Stimulated activated CD8-positive, alpha-beta memory T cell treated with anti-CD3 and anti-CD28 coated beads, Interleukin-4, amount 100 ng/mL, for 1 hour (primary cell): ENCODE data around the gene TSHZ2.
"Not testable (repeated sequence)": the region's sequence is repeated elsewhere in the genome, so short reads cannot be mapped to it uniquely, and the experiment has no call there.

Source experiments
- DNase-seq, 2 donors: peaks; one replicate each; pipeline ENCODE4 v3.0.0-alpha.2; 2020; ENCODE audit warnings: low read depth in 2 of 2, low spot score in 1 of 2

The TSHZ2 gene

DNA sequence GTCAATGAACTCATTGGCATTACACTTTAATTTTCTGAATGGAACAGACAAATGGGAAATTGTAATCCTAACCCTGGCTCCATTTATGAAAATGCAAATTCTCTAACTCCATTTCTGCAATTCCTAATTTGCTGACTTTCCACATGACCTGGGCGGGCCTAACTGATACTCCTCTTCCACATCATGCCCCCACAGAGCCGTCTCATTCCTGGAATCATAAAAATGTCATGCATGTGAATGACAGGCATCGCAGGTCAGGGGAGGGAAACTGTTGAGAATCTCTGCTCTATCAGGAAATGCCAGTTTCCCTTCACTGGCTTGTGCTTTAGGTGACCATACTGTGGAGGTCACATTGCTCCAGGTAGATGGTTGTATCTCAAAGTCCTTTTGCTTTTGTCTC lies 456.4 kb downstream of the TSHZ2 start:
- no peak for DNase-seq

DNA sequence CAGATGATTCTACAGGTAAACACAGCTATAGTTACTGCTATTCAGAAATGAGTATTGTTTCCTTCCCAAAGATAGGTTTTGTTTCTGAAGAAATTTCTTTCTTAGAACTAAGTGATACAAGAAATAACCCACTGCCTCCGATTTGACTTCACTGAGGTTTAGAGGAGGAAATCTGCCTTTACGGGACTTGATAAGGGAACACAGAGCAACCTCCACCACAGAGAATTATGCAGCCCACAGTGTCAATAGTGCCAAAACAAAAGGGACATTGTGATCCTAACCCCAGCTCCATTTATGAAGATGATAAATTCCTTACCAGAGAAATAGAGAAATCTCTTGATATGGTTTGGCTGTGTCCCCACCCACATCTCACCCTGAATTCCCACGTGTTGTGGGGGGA lies 456.8 kb downstream of the TSHZ2 start:
- DNase-seq: no peak

DNA sequence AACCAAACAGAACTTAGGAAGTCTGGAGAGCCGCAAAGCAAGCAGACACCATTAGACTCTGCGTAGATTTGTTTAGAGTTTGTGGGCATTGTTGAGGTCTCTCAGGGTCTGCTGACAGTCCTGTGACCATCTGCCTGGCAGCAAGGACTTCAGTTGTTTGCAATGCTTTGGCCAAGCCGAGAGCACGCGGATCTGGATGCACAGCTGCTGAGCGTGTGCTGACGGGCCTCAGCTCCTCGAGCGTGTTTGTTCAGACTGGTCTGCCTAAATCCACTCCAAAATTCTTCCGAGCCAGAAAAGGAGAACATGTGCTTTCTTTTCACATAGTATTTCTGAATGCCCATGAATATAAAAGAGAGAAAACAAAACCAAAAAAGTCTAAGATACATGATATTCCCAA lies 462.5 kb downstream of the TSHZ2 start:
- DNase-seq: no peak

DNA sequence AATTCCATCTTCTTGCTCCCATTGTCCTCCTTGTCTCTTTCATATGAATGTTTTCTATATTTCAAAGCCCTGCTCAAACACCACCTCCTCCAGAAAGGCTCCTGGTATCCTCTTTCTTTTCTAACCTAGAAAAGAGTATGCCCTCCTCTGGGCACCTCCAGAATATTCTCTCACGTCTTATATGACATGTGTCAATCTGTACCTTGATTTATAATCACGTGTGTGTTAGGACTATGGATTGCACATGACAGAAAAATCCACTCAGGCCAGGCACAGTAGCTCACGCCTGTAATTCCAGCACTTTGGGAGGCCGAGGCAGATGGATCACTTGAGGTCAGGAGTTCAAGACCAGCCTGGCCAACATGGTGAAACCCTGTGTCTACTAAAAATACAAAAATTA lies 464.8 kb downstream of the TSHZ2 start:
- DNase-seq: not testable (repeated sequence)

DNA sequence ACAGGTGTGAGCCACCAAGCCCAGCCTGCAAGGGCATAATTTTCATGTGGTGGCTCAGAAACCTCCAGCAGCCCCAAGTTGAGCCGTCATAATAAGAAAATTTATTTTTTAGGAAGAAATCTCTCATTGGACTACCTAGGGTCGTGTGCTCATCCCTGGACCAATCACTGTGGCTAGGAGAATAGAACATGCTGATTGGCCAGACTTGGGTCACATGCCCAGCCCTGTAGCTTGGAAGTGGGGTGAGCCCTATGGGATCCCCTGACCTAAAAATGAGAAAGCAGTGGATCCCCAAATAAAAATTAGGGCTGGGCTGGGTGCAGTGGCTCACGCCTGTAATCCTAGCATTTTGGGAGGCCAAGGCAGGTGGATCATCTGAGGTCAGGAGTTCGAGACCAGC lies 466.2 kb downstream of the TSHZ2 start:
- no peak for DNase-seq

DNA sequence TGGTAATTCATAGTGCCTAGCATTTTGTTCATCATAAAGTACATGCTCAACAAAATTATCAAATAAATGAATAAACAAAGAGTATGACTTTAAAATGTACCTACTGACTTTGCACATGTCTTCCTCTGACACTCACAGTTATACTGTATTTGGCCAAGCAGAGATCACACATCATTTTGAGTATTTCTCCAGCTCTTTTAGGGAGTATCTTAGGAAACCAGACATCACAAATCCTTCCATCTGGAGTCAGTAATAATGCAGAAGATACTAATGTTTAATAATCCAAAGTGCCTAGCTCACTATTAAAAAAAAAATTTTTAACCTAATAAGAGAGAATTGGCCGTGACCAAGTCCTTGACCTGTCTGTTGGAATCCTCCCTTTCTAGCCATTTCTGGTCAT lies 466.9 kb downstream of the TSHZ2 start:
- DNase-seq: no peak

DNA sequence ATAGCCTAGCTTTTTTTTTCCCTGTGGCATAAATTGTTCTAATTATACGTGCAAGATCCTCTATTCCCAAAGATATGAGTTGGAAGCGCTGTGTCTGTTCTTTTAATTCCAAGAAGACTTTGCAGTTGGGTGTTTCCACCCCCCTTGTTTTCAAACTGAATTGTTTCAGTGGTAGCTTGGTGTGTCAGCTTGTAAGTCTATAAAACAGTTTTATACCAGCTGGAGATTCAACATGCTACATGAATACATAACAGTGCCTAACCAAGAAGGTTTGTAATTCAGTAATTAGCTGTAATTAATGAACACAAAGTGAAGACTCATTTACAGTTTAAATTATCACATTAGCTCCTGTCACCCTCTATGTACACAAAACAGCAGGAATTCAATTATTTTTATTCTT lies 467.5 kb downstream of the TSHZ2 start:
- no peak for DNase-seq

DNA sequence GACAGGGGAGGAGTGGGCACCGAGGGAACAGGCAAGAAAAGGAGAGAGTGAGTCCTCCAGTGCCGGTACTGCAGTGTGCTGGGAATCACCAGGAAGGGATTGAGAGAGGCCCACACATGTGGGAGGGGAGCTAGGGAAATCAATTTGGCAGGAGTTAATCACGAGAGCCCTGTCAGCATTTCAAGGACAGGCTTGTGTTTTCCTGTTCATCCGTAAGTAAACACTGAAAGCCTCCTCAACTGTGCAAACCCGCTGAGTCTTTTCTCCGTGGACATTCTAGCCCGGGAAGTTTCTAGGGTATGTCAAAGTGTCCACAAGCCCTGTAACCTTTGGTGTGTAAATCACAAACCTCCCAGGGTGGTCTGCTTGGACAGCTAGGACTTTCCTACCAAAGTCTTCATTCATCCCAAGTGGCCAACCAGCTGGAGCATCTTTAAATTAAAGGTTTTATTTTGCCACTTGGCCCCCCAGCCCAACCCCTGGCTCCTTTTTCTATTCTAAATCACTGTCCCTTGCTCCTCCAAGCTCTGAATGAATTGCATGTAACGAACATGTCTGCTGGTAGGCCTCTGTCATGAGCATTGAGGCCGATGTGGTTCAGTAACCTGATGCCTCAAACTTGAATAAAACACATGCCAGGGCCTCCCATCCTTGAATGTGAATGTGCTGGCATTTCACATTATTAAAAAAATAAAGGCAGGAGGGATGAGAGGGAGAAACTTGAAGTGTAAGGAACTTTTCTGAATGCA lies 472.4 kb downstream of the TSHZ2 start:
- no peak for DNase-seq

DNA sequence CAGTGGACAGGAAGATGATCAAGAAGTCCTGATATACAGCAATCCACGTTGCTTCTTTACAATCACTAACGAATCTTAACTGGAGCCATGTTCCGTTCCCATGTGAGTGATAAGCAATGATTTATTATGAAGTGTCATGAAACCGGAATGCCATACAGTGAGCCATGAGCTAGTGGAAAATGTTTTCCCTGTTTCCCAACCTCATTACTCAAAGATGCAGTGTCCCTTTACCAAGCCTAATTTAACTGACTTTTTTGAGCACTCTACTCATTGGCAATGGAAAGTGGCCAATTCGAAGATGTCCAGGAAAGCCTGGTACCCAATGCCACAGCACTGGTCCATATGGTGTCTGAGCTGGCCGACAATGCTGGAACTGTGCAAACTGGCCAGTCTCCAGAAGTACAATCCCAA lies 473.2 kb downstream of the TSHZ2 start:
- DNase-seq: no peak

DNA sequence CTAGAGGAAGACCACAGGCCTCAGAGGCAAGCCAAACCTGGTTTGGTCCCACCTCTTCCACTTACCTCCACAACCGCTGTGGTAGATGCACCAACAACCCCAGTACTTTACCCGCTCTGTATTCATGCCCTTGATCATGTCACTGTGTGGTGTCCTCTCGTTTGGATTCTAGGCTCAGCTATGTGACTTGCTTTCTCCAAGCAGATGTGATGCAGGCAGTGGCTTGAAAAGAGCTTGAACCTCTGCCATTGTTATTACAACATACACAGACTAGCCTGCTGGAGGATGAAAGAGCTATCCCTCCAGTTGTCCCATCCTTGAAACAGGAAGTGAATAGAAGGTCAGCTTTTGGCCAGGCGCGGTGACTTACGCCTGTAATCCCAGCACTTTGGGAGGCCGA lies 473.8 kb downstream of the TSHZ2 start:
- DNase-seq: no peak

DNA sequence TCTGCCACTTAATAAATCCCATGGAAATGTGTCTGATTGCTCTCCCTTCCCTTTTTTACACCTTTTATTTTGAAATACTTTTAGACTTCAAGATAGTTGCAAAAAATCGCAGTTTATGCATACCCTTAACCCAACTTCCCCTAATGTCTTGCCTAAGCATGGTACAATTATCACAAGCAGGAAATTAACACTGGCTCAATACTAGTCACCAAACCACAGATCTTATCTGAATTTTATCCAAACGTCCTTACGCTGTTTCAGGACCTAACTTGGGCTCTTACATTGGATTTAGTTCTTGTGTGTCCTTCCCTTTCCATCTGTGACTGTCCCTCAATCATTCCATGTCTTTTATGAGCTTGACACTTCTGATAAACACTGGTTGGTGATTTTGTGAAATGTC lies 475.2 kb downstream of the TSHZ2 start:
- no peak for DNase-seq

DNA sequence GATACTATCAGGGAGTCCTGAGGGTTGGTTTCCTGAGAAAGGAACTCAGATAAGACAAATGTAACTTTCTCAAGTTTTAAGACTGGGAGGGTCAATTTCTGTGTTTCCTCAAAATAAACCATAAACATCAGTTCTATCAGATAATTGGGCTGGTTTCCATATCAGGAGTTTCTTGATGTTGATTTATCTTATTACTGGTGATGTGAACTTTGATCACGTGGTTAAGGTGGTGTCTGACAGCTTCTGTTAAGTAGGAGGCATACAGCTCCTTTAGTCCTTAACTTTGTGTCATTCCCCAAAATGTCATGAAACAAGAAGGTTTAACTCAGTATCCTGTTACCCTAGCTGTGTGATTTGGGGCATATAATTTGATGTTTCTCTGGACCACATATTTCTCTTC lies 476.3 kb downstream of the TSHZ2 start:
- no peak for DNase-seq

DNA sequence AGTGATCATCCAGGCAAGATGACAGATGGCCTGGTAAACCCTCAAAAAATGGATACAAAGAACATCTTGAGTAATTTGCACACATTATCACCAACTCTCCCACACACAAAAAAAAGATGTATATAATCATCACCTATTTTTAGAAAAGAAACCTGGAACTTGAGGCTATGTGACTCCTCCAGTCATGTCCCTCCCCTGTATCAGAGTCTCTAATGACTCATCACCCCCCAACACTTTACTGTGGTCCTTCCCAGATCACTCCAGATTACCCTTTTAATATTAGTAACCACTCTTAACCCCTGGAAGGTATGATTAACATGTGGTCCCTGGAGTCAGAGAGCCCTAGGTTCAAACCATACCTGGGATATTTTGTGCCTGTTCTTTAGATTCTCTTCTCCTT lies 476.7 kb downstream of the TSHZ2 start:
- DNase-seq: no peak

DNA sequence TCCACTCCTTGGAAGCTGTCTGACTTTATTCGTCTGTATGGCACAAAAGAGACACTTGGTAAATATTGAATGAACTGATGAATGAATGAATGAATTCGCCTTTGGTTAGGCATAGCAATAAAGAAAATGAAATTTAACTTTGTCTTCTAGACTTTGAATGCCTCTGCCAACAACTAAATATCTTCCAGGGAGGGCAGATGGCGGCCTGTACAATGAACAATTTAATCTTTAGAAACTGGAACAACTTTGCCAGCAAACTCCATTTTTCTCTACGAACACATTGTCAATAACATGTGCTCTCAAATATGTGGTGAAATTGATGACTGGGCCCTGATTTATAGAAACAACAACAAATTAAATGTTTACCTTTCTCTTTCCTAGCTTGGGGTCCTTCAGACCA lies 480.9 kb downstream of the TSHZ2 start:
- no peak for DNase-seq

DNA sequence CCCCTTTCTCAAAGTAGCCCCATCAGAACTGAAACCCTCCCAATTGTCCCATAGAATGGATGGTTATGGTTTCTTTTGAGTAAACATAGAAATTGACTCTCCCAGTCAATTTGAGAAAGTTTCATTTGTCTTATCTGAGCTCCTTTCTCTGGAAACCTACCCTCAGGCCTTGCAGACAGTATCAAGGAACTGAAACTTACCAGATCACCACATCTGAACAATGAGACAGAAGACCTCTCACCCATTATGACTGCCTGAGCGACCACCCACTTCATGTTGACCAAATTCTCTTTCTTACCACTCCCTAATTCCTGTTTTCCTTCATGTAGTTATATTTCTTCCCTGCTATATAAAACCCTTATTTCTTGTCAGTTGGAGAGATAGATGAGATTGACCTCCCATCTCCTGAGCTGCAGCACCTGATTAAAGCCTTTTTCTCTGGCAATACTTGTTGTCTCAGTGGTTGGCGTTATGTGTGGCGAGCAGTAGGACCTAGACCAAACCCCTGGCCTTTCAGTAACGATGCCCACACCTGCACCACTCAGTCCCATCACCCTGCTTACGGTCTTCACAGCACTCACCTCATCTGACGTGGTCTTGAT lies 482.6 kb downstream of the TSHZ2 start:
- no peak for DNase-seq

DNA sequence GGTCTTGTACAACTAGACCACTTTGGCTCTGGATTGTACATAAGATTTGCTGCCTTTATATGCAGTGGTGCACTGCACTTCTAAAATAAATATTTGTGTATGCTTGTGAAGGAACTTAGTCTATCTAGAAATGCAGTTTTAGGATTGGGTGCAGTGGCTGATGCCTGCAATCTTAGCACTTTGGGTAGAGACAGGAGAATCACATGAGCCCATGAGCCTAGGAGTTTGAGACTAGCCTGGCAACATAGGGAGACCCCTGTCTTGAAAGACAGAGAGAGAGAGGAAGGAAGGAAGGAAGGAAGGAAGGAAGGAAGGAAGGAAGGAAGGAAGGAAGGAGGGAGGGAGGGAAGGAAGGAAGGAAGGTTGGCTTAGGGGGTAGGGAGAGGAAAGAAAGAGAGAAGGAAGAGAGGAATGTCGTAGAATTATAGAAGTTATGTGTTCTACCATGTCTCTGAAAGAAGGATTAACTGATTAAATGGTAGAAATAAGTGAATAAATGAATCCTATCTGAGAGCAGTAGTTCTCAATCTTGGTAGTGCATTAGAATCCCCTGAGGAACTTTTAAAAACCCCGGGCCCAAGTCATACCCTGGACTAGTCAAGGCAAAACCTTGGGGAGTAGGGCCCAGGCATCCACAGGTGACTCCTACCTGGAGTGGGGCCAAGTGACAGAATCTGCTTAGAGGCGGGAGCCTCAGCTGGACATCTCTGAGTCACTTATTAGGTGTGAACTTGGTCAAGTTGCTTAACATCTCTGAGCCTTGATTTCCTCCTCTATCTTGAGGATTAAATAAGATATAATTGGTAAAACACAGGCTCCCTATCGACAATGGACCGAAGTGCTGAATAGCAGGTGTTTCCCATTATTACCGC lies 491.2 kb downstream of the TSHZ2 start:
- no peak for DNase-seq

DNA sequence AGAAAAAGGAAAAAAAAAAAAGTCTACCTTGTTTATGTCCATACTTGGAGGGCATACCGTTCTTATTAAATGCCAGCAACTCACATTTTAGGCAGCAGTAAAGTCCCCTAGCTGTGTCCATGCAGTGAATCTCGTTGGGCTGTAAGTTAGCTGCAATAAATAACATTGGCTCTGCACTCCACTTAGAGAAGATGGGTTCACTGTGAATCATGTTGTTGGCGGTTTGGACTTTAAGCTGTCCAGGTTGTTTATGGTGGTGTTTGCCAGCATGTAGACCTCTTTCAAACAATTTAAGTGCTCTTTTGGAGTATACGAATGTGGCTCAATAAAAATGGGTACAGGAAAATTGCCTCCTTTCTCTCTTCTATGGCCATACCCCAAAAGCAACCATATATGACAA lies 494.1 kb downstream of the TSHZ2 start:
- no peak for DNase-seq

DNA sequence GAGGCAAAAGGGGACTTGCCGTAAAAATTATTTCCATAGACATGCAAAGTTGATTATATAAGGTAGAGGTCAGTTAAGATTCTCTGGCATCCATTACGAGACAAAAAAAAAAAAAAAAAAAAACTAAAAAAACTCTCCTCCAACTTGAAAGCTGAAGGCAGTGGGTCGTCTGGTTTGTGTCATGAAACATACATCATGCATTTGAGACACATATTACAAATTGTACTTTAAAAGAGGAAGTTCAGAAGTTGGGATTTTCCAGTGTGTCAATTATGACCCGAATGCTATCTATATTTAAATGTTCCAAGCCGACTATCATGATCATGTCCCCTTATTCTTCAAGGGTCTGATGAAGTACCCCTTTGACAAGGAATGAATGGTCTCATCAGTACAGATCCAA lies 496.4 kb downstream of the TSHZ2 start:
- DNase-seq: no peak

DNA sequence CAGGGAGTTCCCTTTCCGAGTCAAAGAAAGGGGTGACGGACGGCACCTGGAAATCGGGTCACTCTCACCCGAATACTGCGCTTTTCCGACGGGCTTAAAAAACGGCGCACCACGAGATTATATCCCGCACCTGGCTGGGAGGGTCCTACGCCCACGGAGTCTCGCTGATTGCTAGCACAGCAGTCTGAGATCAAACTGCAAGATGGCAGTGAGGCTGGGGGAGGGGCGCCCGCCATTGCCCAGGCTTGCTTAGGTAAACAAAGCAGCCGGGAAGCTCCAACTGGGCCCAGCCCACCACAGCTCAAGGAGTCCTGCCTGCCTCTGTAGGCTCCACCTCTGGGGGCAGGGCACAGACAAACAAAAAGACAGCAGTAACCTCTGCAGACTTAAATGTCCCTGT lies 500.7 kb downstream of the TSHZ2 start:
- DNase-seq: not testable (repeated sequence)

DNA sequence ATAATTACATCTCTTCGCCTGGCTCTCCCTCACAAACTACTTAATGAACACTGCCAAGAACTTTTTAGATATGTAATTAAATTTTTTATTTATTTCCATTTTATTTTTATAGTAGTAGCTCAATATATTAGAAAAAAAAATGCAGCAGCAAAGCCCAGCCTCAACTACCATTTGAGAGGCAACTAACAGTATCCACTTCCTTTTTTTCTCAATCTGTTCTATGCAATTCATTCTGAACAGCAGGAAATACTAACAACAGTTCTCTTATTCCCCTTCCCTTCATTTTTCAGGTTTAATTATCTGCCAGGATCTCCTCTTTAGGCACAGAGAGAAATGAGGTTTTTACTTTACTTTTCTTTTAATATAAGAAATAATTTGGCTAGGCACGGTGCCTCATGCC lies 508.8 kb downstream of the TSHZ2 start:
- no peak for DNase-seq

DNA sequence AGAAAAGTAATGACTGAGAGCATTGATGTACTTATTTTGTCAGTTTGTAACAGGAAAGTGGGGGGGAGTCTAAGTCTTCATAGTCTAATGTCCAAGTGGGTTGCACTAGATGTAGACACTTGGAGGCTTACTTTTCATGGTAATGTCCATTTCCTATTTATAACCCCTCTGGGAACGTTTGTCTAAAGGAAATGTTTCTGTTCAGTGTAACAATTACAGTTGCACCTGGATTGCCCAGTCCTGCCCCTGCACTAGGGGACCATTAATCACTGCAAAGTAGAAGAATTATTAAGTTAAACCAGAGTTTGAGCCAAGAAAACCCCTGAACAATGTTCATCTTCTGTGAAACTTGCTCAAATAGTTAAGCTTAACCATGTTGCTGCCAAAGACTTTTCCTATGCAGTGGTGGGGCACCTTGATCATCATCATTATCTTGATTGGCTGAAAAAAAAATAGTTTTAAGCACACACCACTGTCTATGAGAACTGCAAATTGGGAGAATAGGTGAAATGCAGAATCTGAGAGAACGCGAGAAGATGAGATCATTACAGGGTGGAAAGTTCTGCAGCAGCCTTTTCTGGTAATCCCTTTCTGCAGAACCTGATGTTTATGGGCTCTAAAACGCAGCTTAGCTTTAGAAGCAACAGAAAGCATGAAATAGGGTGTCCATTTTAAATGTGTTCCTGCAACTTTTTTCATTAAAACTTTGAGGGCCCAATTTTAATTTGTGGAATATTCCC lies 515.5 kb downstream of the TSHZ2 start:
- no peak for DNase-seq
